ENCODE results near the gene GRK4. TPM values are rescaled to one million over a fixed set of nuclear protein-coding genes. Genes with fewer than 3 reads are reported as not detected.

Gene GRK4
- total RNA-seq, 1 donor from 2014 or later, result 6.7 TPM

GRCh38 chr4:3030566-3031356 is 67.4 kb downstream of the GRK4 start:
- Histone ChIP-seq H2AFZ (ENCODE audit: low read depth, low read length) (no peak overlapping the region), H3K4me2 (ENCODE audit: low read length) (no peak overlapping the region), H3K79me2 (ENCODE audit: insufficient read depth, low read length) (no peaks in the 10 kb centered on the region), H3K27me3 (ENCODE audit: insufficient read depth, low read length) (peaks cover 2% of the 10 kb centered on the region), H3K27ac (ENCODE audit: low read depth, low read length) (no peak overlapping the region), H4K20me1 (ENCODE audit: insufficient read depth, low read length) (no peaks in the 10 kb centered on the region), H3K9ac (ENCODE audit: low read length) (no peak overlapping the region), H3K4me1 (ENCODE audit: insufficient read depth, low read length) (no peaks in the 10 kb centered on the region), H3K36me3 (ENCODE audit: insufficient read depth, low read length) (no peaks in the 10 kb centered on the region), H3K4me3 (ENCODE audit: insufficient read depth, low read depth, low read length) (no peak overlapping the region), H3K9me3 (ENCODE audit: insufficient read depth, low read depth, low read length) (no peaks in the 10 kb centered on the region)
- DNase-seq (ENCODE audit: low read depth), result no peak
- FAIRE-seq, result no peak
- no peaks in the 10 kb centered on the region for H3K9me3 Mint-ChIP-seq (ENCODE audit: unreplicated experiment)
- H3K27me3 Mint-ChIP-seq (ENCODE audit: low read depth, unreplicated experiment), result peaks cover 50% of the 10 kb centered on the region
- H3K36me3 Mint-ChIP-seq (ENCODE audit: low read depth, unreplicated experiment), result peaks cover 4% of the 10 kb centered on the region
- TF ChIP-seq, protein P1, sequence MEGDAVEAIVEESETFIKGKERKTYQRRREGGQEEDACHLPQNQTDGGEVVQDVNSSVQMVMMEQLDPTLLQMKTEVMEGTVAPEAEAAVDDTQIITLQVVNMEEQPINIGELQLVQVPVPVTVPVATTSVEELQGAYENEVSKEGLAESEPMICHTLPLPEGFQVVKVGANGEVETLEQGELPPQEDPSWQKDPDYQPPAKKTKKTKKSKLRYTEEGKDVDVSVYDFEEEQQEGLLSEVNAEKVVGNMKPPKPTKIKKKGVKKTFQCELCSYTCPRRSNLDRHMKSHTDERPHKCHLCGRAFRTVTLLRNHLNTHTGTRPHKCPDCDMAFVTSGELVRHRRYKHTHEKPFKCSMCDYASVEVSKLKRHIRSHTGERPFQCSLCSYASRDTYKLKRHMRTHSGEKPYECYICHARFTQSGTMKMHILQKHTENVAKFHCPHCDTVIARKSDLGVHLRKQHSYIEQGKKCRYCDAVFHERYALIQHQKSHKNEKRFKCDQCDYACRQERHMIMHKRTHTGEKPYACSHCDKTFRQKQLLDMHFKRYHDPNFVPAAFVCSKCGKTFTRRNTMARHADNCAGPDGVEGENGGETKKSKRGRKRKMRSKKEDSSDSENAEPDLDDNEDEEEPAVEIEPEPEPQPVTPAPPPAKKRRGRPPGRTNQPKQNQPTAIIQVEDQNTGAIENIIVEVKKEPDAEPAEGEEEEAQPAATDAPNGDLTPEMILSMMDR (IDR thresholded peaks at IDR 0.05; ENCODE audit: insufficient read depth, low read depth, low read length), result no peak
- TF ChIP-seq EZH2 (IDR thresholded peaks at IDR 0.05; ENCODE audit: insufficient read depth, low read length), result no peak
- no peak overlapping the region for H3K27ac Mint-ChIP-seq (ENCODE audit: unreplicated experiment)
- H3K4me1 Mint-ChIP-seq (ENCODE audit: low read depth, unreplicated experiment), result no peaks in the 10 kb centered on the region
- no peak overlapping the region for H3K4me3 Mint-ChIP-seq (ENCODE audit: unreplicated experiment)

- peaks cover 2% of the 10 kb centered on the region for H3K27me3 ChIP-seq (ENCODE audit: insufficient read depth, low read length)
- H3K4me1 Mint-ChIP-seq (ENCODE audit: low read depth, unreplicated experiment), result no peaks in the 10 kb centered on the region
- H3K27ac ChIP-seq (ENCODE audit: low read depth, low read length), result no peak overlapping the region
- peaks cover 56% of the 10 kb centered on the region for H3K27me3 Mint-ChIP-seq (ENCODE audit: low read depth, unreplicated experiment)
- H3K4me2 ChIP-seq (ENCODE audit: low read length), result no peak overlapping the region
- no peak overlapping the region for H3K4me3 ChIP-seq (ENCODE audit: insufficient read depth, low read depth, low read length)
- H3K27ac Mint-ChIP-seq (ENCODE audit: unreplicated experiment), result no peak overlapping the region
- DNase-seq (ENCODE audit: low read depth) (no peak), FAIRE-seq (no peak)
- no peak overlapping the region for H2AFZ ChIP-seq (ENCODE audit: low read depth, low read length)
- H3K79me2 ChIP-seq (ENCODE audit: insufficient read depth, low read length), result no peaks in the 10 kb centered on the region
- H4K20me1 ChIP-seq (ENCODE audit: insufficient read depth, low read length), result no peaks in the 10 kb centered on the region
- no peaks in the 10 kb centered on the region for H3K4me1 ChIP-seq (ENCODE audit: insufficient read depth, low read length)
- H3K36me3 Mint-ChIP-seq (ENCODE audit: low read depth, unreplicated experiment), result peaks cover 4% of the 10 kb centered on the region
- no peaks in the 10 kb centered on the region for H3K36me3 ChIP-seq (ENCODE audit: insufficient read depth, low read length)
- H3K9me3 ChIP-seq (ENCODE audit: insufficient read depth, low read depth, low read length), result no peaks in the 10 kb centered on the region
- no peak overlapping the region for H3K4me3 Mint-ChIP-seq (ENCODE audit: unreplicated experiment)
- H3K9ac ChIP-seq (ENCODE audit: low read length), result no peak overlapping the region
- no peak for TF ChIP-seq EZH2 (IDR thresholded peaks at IDR 0.05; ENCODE audit: insufficient read depth, low read length)
- TF ChIP-seq, protein P1 (IDR thresholded peaks at IDR 0.05; ENCODE audit: insufficient read depth, low read depth, low read length), result no peak
- no peaks in the 10 kb centered on the region for H3K9me3 Mint-ChIP-seq (ENCODE audit: unreplicated experiment)
Observed at GRCh38 chr4:3031357-3032082, 68.1 kb downstream of the GRK4 start.
